K562 (cell line): ENCODE measurements around the gene CYSRT1. TPM values are rescaled to one million over a fixed set of nuclear protein-coding genes. Genes with fewer than 3 reads are reported as not detected.

ENCODE experiments used
- EP400 ChIP-seq: fragments of 450-650 bp; IDR thresholded peaks from 2 replicates; pipeline ENCODE4 v1.6.1; 2017; ENCODE audit warnings: antibody characterized with exemption, mild to moderate bottlenecking, moderate library complexity
- GABPB1 ChIP-seq: sonication (generic); formaldehyde crosslinking; IDR thresholded peaks from 2 replicates; pipeline ENCODE4 v1.8.0; 2022; ENCODE audit warnings: mild to moderate bottlenecking, missing genetic modification reagents
- IRF1 ChIP-seq: sonication (generic); formaldehyde crosslinking; IDR thresholded peaks from 2 replicates; pipeline ENCODE4 v1.8.0; 2022; ENCODE audit warnings: missing genetic modification reagents, mild to moderate bottlenecking, borderline replicate concordance
- KDM2B ChIP-seq: fragments of 250-450 bp; sonication (Bioruptor Pico); IDR thresholded peaks from 2 replicates; pipeline ENCODE4 v1.8.0; 2021; ENCODE audit warnings: mild to moderate bottlenecking, moderate library complexity
- KLF16 ChIP-seq: IDR thresholded peaks from 2 replicates; pipeline ENCODE4 v1.6.1; 2016; ENCODE audit warnings: antibody characterized with exemption
- SMAD4 ChIP-seq: fragments of 250-450 bp; sonication (Bioruptor Pico); conservative IDR thresholded peaks from 2 replicates; pipeline ENCODE4 v1.8.0; 2021; ENCODE audit warnings: inconsistent platforms, mild to moderate bottlenecking, moderate library complexity
- TSC22D4 ChIP-seq: fragments of 450-650 bp; IDR thresholded peaks from 2 replicates; pipeline ENCODE4 v1.6.1; 2016; ENCODE audit warnings: missing genetic modification characterization, missing biosample characterization, control low read depth
- ZBTB40 ChIP-seq, 2 experiments: fragments of 450-650 bp in 1 of 2; sonication (generic) in 1 of 2; formaldehyde crosslinking in 1 of 2; IDR thresholded peaks; 2 replicates each; pipeline versions ENCODE4 v1.7.1 to v1.9.0; 2016 to 2022; ENCODE audit warnings: inconsistent platforms in 1 of 2, mild to moderate bottlenecking in 1 of 2, missing genetic modification reagents in 1 of 2
- ZNF639 ChIP-seq, 2 experiments: fragments of 200-800 bp in 1 of 2; sonication (Bioruptor generic) in 1 of 2; sonication (generic) in 1 of 2; formaldehyde crosslinking in 1 of 2; IDR thresholded peaks in 1 of 2; conservative IDR thresholded peaks in 1 of 2; 2 replicates each; pipeline versions ENCODE4 v1.5.0 to v1.6.1; 2016 to 2020; ENCODE audit warnings: missing compliant biosample characterization in 1 of 2, missing genetic modification characterization in 1 of 2, missing genetic modification reagents in 1 of 2
- polyA plus RNA-seq, 8 experiments: library from polyadenylated mRNA; depleted of rRNA in 4 of 8; stranded (reverse) in 5 of 8; unstranded in 3 of 8; fragments of >200 nt; fragmentation: Nextera tagmentation in 2 of 8; fragmentation: Illumina TruSeq in 1 of 8; extraction: Ambion mirVana in 2 of 8; extraction: Trizol in 1 of 8; gene quantifications; 2 replicates each; pipeline versions ENCODE4 v1.2.1 to v1.2.3, GENCODE V29; 2011 to 2014; ENCODE audit warnings: inconsistent platforms in 1 of 8, missing spikeins in 1 of 8
- total RNA-seq, 7 experiments: library from RNA; depleted of rRNA in 6 of 7; stranded (reverse); fragments of >200 nt in 6 of 7; fragmentation: Illumina TruSeq in 2 of 7; extraction: Trizol in 2 of 7; gene quantifications; 2 replicates each; pipeline versions ENCODE4 v1.2.1 to v1.2.3, GENCODE V29; 2011 to 2021; ENCODE audit warnings: low replicate concordance in 1 of 7
- TF ChIP-seq, protein P1 (sequence below): conservative IDR thresholded peaks from 2 replicates; pipeline ENCODE4 v1.6.1; 2011; ENCODE audit warnings: low read depth, mild to moderate bottlenecking, low read length; ENCODE audit not compliant: control insufficient read depth
- TF ChIP-seq, protein P2 (sequence below): fragments of 450-650 bp; IDR thresholded peaks from 2 replicates; pipeline ENCODE4 v1.6.1; 2016

CYSRT1 gene
- total and polyA plus RNA-seq, 9 of the 15 experiments (the other 6 are each of a cell fraction or from before 2014, with no cell fraction given) = 0.04 to 1.4 (median 0.42) TPM; not detected in 3

DNA sequence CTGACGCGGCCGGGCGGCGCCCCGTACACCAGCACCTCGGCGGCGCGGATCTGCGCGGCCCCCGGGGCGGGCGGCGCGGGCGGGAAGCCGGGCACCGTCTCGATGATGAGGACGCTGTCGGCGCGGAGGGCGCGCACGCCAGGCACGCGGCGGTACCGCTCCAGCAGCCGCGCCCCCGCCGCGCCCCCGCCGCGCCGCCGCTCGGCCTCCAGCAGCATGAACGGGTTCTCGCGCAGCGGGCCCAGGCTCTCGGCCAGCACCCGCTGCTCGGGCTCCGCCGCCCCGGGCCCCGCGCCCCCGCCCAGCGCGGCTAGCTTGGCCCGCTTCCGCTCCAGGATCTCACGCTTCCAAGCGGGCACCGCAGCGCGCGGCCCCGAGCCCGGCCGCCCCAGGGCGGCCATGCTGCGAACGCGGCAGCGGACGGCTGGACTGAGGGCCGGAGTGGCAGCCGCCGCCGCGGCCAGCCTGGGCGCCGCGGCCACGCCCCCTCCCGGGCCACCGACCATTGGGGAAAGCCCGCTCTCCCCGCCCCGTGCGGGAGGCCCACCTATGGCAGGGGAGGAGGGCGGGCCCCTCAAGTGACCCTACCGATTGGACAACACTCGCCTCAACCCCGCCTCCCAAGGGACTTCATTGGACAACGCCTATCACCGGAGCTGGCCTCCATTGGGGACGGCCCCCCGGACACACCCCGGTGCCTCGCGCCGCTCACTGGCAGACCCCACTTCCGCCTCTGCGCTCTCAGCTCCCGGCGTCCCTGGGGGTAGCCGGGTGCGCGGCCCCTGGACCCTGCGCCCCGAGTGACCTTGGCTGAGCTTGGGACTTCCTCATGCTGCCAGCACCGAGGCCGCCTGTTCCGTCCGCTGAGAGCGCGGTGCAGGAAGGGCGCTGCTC, 24.4 kb upstream of the CYSRT1 start, which contains the start of gene TPRN (continued):
- TF ChIP-seq IRF1 (CRISPR knock-in tag) (no peak), SMAD4 (peak; percentile 79), GABPB1 (CRISPR knock-in tag) (peak; percentile 84), KDM2B (CRISPR knock-in tag) (peak; percentile 78; the same call in 1 of the 2 replicates), EP400 (peak; percentile 82; the same call in 1 of the 2 replicates), ZBTB40 (IDR thresholded peaks at IDR 0.05) (peak; percentile 74), ZBTB40 (CRISPR knock-in tag; IDR thresholded peaks at IDR 0.05) (no peak), ZNF639 (CRISPR knock-in tag; conservative IDR thresholded peaks at IDR 0.05 in 1 of 2, IDR thresholded peaks at IDR 0.05 in 1 of 2) (peak in 1 of 2 experiments; percentile 91; a peak in 2 of 4 replicates), TSC22D4 (no peak), KLF16 (no peak)
- TF ChIP-seq, protein P1, sequence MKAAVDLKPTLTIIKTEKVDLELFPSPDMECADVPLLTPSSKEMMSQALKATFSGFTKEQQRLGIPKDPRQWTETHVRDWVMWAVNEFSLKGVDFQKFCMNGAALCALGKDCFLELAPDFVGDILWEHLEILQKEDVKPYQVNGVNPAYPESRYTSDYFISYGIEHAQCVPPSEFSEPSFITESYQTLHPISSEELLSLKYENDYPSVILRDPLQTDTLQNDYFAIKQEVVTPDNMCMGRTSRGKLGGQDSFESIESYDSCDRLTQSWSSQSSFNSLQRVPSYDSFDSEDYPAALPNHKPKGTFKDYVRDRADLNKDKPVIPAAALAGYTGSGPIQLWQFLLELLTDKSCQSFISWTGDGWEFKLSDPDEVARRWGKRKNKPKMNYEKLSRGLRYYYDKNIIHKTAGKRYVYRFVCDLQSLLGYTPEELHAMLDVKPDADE = peak; percentile 90
- TF ChIP-seq, protein P2, sequence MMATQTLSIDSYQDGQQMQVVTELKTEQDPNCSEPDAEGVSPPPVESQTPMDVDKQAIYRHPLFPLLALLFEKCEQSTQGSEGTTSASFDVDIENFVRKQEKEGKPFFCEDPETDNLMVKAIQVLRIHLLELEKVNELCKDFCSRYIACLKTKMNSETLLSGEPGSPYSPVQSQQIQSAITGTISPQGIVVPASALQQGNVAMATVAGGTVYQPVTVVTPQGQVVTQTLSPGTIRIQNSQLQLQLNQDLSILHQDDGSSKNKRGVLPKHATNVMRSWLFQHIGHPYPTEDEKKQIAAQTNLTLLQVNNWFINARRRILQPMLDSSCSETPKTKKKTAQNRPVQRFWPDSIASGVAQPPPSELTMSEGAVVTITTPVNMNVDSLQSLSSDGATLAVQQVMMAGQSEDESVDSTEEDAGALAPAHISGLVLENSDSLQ = peak; percentile 73
